GM21529 (cell line): ENCODE data around the gene MACROD2.

Experiments
- ATAC-seq: cut with Tn5 transposase; IDR thresholded peaks from one replicate; pipeline ENCODE4 v1.9.1; 2021; ENCODE audit not compliant: unreplicated experiment

The MACROD2 gene

DNA sequence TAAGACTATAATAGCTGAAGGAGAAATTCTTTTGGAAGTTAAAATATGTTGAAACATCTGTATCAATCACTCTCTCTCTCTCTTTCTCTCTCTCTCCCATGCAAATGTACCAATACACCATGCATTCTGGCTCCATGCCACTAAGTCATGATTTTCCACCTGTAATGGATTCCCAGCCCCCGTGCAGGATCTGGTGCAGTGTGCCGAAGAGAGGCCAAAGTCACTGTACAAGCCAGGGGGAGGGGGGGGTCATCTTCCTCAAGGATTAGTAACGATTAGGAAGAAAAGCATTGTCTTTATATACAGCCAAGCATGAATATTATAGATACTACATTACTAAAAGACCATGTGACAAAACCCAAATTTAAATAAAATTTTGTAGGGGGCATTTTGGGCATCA, 1852.8 kb downstream of the MACROD2 start:
- ATAC-seq = no peak

DNA sequence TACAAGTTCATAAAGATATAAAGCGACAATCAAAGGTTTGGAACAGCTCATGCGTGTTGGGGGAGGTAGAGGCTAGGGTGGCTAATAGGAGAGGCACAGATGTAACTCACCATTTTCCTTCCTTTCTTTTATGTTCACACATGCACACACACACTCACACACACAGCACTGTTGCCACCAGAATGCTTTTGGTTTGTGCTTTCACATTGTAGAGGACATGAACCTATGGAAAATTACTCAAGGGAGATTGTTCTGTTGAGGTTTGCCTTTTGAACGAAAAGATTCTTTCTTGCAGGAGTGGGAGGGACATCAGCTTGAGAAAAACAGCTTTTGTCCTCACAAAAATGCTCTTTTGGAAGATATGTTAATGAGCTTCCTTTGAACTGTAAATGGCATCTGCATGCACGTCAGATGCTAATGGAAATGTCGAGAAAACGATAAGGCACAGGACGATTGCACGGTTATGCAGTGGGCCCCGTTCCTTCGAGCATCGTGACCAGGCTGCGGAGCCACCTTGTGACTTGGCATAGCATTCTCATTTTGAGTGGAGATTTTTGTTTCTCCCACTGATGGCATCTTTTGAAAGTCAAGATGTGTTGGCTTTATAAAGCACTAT, 1853.8 kb downstream of the MACROD2 start:
- no peak for ATAC-seq

DNA sequence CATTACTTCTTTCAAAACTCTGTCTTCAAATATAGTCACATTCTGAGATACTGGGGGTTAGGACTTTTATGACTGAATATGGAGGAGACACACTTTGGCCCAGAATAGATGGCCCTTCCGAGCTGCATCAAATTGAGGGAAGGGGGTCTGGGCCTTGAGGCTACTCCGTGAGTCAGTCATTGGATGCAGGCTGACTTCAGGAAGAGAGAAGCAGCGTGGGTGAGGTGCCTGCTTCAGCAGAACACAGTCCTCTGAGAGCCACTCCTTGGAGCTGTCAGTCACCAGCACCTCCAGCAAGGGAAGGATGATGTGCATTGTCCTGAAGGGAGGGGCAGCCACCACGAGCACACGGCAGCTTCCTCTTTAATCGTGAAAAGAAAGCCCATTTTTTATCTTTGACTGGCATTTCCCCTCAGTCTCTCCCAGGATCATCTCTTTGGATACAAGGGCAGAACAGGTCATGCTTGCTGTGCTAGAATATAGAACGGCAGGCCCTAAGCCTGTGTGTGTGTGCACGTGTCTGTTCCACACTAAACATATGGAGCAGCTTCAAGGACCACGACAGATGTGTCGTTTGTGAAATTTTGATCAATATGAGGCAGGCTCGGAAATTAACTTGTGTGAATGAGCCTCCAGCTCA, 1856.4 kb downstream of the MACROD2 start:
- ATAC-seq = no peak

GRCh38 chr20:15854911-15855310, 1859.6 kb downstream of the MACROD2 start:
- no peak for ATAC-seq

DNA sequence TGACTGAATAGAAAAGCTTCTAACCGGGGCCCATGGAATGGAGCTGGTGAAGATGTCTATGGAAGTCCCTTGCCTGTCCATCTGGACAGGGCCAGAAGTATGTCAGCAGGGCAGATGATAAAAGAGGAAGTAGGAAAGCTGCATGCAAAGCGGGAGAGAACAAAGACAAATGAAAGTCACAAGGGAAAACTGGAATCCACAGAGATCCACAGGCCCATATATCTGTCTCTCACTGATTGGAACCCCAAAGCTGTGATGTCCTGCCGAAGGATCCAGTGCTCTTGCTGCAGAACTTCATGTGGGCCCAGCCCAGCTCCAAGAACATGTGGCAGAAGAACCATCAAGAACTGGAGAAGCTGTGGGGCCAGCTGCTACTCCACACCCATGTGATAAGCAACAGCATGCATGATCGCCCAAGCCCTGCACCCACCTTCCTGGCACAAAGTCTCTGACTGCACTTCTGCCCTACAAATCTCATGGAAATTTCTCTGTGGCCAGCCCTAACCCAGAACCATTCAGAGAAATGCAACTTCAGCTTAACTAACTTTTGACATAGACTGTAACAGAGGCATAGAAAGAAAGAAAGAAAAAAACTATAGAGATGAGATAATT, 1862.0 kb downstream of the MACROD2 start:
- peak; percentile 79 for ATAC-seq

DNA sequence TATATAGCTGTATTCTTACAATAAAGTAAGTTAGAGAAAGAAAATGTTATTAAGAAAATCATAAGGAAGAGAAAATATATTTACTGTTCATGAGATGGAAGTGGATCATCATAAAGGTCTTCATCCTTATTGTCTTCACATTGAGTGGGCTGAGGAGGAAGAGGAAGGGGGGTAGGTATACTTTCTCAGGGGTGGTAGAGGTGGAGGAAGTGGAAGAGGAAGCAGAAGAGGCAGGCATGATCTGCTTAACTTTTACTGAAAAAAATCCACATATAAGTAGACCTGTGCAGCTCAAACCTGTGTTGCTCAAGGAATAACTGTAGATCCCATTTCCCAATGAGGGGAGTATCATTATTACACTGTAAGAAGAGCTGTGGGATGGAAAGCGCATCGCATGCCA, 1863.7 kb downstream of the MACROD2 start:
- ATAC-seq = no peak

DNA sequence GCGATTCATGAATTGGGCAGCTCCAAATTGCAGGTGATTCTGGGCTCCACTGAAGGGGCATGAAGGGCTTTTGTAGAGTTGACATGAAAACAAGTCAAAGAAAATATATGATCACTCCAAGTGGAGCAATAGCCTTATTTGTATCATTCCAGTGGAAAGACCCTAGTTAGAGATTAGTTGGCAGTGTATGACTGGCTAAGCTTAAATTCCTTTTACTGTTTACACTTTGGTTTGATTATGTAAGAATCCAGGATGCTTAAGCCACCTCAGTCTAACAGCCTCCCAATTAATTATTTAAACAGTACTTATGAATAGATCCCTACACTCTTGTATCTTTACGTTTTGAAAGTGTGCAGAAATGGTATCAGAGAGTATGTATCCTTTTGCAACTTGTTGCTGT, 1865.5 kb downstream of the MACROD2 start:
- ATAC-seq = no peak

- no peak for ATAC-seq
Observed at GRCh38 chr20:15862178-15862577, 1866.9 kb downstream of the MACROD2 start.

DNA sequence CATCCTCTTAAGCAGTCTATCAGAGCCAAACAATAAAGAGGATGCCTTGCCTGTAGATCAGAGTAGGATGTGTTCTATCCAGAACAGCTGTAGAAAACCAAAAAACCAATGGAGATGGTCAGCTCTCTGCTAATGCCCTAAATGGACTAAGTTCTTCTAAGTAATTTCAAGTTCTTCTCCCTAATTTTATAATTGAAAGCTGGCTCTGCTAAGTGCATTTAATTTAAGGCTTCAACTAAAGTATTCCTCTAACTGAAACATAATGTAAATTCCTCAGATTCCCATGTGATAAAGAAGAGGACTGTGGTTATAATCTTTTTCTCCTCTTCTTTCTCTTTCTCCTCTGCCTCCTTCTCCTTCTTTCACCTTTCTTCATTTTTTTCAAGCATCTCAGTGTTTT, 1868.4 kb downstream of the MACROD2 start:
- no peak for ATAC-seq

- ATAC-seq = no peak
Observed at GRCh38 chr20:15865553-15865952, 1870.2 kb downstream of the MACROD2 start.

GRCh38 chr20:15866916-15867730, 1871.8 kb downstream of the MACROD2 start:
- no peak for ATAC-seq

GRCh38 chr20:15867899-15868298, 1872.6 kb downstream of the MACROD2 start:
- no peak for ATAC-seq

DNA sequence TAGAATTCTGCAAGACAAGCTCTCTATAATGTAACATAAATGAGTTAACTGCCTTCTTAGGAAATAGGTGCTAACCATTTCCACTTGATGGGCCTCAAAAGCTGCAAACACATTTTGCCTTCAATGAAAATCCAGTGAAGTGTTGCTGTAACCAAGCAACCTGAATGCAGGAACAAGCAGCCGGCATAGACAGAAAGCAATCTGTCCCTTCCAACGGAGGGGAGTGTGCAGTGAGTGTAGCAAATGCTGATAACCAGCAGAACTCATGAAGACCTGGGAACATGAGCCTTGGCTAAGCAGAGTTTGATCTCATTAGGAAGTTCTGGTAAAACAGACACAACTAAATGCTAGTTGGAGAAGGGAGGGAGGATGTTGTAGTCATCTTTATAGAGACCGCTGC, 1880.1 kb downstream of the MACROD2 start:
- no peak for ATAC-seq

DNA sequence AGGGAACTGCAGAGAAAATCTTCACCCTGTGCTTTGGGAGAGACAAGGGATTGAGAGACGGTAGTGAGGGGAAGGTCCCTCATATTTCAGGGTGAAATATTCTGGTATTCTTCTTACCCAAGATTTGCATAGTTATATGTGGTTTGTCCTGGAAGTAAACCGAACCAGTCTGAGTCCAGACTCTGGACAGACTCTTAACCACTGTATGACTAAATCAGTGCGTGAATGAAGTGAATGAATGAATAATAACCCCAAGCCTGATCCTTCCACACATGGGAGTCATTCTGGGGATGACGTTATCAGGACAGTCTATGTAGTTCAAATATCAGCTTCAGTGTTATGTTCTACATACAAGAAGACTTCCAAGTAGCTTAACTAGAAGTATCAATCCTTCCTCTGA, 1887.2 kb downstream of the MACROD2 start:
- peak; percentile 55 for ATAC-seq

DNA sequence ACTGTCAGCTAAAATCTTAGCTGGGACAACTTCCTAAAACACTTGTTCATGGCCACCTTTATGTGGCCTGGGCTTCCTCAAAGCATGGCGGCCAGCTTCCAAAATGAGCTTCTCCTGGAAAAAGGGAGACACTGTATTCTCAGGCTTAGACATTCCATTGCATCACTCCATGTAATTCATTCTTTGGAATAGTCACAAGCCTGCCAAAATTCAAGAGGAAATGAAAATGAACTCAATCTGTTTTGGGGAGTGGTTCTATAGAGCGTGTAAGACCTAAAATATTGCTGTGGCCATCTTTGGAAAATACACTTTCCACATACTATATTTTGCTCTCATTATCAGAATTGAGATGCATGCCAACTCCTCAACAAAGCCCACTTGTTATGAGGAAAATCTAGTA, 1890.9 kb downstream of the MACROD2 start:
- no peak for ATAC-seq

GRCh38 chr20:15887387-15887786, 1892.1 kb downstream of the MACROD2 start:
- ATAC-seq = no peak

GRCh38 chr20:15889061-15889460, 1893.7 kb downstream of the MACROD2 start:
- ATAC-seq = no peak

GRCh38 chr20:15889514-15890256, 1894.4 kb downstream of the MACROD2 start:
- ATAC-seq = no peak

DNA sequence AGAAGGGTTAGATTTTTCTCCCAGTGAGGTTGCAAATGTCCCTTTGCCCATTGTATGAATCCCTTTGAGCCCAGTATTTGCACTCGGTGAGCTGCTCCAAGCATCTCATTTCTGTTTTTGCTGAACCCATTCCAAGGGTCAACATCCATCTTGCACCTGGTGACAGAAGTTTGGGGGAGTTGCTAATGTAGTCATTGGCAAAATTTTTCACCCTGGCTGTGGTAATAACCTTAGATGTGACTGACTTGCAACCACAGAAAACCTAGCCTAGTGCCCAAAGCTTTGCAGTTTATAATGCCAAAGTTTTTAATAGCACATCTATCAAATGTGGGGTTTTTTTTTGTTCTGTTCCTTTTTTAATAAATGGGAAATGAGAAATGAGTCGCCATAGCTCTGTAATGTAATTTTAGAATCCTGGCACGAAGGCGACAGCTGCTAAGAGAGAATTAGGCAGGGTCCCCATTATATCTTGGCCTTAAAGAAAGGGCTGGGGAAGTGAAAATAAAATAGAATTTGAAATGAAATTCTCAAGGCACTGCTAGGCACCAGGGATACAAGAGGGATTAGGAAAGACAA, 1895.2 kb downstream of the MACROD2 start:
- ATAC-seq = no peak

DNA sequence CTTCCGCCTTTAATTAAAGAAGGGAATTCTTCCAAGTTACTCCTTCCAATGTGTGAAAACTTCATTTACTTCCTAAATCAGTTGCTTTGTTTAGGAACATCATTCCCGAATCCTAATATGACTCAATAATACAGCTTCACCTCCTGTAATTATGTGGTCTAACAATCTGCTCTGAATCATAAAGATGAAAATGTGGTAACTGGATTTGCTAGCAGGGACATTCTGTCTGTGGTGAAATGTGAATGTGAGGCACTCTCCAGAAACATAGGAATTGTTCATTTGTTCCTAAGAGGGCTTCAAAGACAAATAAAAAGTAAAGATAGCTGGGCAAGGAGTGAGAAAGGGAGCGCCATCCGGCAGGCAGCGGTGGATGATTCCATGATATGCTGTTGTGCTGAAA, 1899.8 kb downstream of the MACROD2 start:
- no peak for ATAC-seq
